Tibial nerve (tissue), 4 donors: ENCODE data around the gene BHLHE40. TPM values are rescaled to one million over a fixed set of nuclear protein-coding genes. Genes with fewer than 3 reads are reported as not detected.

Experiments used
- DNase-seq, 2 donors: peaks; one replicate each; pipeline ENCODE4 v3.0.0-alpha.2; 2019; ENCODE audit warnings: low spot score in 2 of 2
- H3K27ac ChIP-seq, 4 donors: fragments of 200-600 bp; sonication (generic) in 3 of 4; one replicate each; pipeline ENCODE4 v1.5.1; 2017 to 2019; ENCODE audit warnings: mild to moderate bottlenecking in 1 of 4
- H3K27me3 ChIP-seq, 2 donors: fragments of 200-600 bp; sonication (generic) in 1 of 2; one replicate each; pipeline versions ENCODE4 v1.5.1 to v1.6.0; 2017 to 2019
- H3K36me3 ChIP-seq, 3 donors: fragments of 200-600 bp; sonication (generic); one replicate each; pipeline ENCODE4 v1.5.1; 2018 to 2019
- H3K4me1 ChIP-seq, 4 donors: fragments of 200-600 bp; sonication (generic) in 3 of 4; one replicate each; pipeline ENCODE4 v1.5.1; 2017 to 2019
- H3K4me3 ChIP-seq, 4 donors: fragments of 200-600 bp; sonication (generic) in 3 of 4; one replicate each; pipeline ENCODE4 v1.5.1; 2017 to 2019; ENCODE audit warnings: mild to moderate bottlenecking in 1 of 4, moderate library complexity in 1 of 4
- H3K9me3 ChIP-seq, 4 donors: fragments of 200-600 bp; sonication (generic) in 3 of 4; one replicate each; pipeline ENCODE4 v1.5.1; 2017 to 2019
- EP300 ChIP-seq, 2 donors: sonication (generic); formaldehyde crosslinking; IDR thresholded peaks; one replicate each; pipeline ENCODE4 v1.6.1; 2017; ENCODE audit warnings: antibody characterized with exemption in 2 of 2, mild to moderate bottlenecking in 1 of 2
- POLR2A ChIP-seq, 2 donors: fragments of 450-650 bp; IDR thresholded peaks; one replicate each; pipeline ENCODE4 v1.6.1; 2017; ENCODE audit warnings: antibody characterized with exemption in 2 of 2, mild to moderate bottlenecking in 2 of 2, moderate library complexity in 2 of 2
- WGBS, 2 donors: methylation state at CpG; one replicate each; pipeline ENCODE4 v1.1.5; 2018; 5-methylcytosine and 5-hydroxymethylcytosine counted together
- total RNA-seq, 4 donors: library from RNA; depleted of rRNA; stranded (reverse); fragments of >200 nt; gene quantifications; one replicate each; pipeline ENCODE4 v1.1.0, GENCODE V29; 2016
- TF ChIP-seq, protein P1 (sequence below), 5 experiments: fragments of 200-600 bp in 3 of 5; fragments of 450-650 bp in 2 of 5; sonication (generic) in 3 of 5; IDR thresholded peaks; one replicate each; pipeline ENCODE4 v1.5.1; 2016 to 2019; ENCODE audit warnings: antibody characterized with exemption in 5 of 5, mild to moderate bottlenecking in 3 of 5, moderate library complexity in 2 of 5

Gene BHLHE40
- total RNA-seq, 4 donors from 2014 or later: 44.1 to 61.4 (median 53.7) TPM

DNA sequence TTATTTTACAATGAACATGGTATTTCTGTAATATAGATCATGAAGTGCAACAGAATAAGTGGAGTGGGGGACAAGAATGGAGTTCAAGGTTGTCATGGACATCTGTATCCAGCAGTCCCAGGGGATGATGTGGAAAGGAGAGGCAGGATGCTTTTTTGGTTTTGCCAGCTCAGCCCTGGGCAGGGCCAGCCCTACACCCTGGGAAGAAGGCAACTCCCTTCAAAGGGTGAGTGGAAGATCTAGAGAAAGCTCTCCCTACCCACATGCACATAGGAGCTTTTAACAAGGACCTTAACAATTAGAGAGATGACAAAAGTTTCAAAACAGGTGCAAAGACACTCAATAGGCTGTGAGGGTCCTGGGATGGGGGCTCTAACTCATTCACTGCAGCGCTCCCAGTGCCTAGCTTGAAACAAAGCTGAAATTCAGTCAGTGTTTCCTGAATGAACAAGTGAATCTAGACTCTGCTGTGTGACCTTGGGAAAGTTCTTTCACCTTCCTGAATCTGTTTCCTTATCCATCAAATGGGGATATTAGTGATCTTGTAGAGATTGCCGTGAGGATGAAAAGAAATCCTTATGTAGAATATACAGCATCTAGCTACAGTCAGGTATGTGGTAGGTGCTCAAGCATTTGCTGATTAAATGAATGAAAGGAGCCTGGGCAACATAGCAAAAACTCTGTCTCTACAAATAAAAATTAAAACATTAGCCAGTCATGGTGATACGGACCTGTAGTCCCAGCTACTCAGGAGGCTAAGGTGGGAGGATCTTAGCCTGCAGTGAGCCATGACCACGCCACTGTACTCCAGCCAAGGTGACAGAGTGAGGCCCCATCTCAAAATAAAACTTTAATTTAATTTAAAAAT lies 14.3 kb downstream of the BHLHE40 start:
- peak overlapping the region in 2 of 4 donors; percentile 15 to 87 for H3K27ac ChIP-seq
- peaks cover 0 to 32% (median 10%) of the 10 kb centered on the region in 4 donors for H3K4me1 ChIP-seq
- TF ChIP-seq, protein P1, sequence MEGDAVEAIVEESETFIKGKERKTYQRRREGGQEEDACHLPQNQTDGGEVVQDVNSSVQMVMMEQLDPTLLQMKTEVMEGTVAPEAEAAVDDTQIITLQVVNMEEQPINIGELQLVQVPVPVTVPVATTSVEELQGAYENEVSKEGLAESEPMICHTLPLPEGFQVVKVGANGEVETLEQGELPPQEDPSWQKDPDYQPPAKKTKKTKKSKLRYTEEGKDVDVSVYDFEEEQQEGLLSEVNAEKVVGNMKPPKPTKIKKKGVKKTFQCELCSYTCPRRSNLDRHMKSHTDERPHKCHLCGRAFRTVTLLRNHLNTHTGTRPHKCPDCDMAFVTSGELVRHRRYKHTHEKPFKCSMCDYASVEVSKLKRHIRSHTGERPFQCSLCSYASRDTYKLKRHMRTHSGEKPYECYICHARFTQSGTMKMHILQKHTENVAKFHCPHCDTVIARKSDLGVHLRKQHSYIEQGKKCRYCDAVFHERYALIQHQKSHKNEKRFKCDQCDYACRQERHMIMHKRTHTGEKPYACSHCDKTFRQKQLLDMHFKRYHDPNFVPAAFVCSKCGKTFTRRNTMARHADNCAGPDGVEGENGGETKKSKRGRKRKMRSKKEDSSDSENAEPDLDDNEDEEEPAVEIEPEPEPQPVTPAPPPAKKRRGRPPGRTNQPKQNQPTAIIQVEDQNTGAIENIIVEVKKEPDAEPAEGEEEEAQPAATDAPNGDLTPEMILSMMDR (IDR thresholded peaks at IDR 0.05): no peak
- no peak for TF ChIP-seq POLR2A (IDR thresholded peaks at IDR 0.05)
- TF ChIP-seq EP300 (IDR thresholded peaks at IDR 0.05): no peak
- no peaks in the 10 kb centered on the region for H3K27me3 ChIP-seq
- DNase-seq: no peak
- 85 to 89% methylated on average over 4 of the region's 4 CpGs for WGBS, 2 donors
- no peaks in the 10 kb centered on the region for H3K36me3 ChIP-seq
- H3K9me3 ChIP-seq: no peaks in the 10 kb centered on the region
- H3K4me3 ChIP-seq: no peak overlapping the region

DNA sequence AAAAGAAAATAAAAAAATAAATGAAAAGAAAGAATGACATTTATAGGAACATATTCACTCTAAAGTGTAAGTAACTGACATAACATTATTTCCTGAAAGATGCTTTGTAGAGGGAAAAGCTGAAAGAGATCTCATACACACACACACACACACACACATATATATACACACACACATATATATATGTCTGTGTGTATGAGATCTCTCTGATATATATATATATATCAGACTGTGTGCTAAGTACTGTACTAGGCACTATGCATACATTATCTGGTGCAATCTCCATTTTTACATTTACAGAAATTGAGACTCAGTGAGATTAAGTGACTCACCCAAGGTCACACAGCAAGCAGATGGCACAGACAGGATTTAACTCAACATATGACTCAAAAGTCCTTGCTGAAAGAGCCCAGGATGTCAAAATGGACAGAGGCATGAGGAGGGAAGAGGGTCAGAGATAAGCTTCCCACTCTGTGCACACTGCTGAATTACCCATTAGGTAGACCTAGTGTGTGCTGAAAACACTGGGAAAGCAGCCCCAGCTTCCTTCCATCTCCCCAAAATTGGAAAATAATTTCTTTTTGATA lies 15.0 kb downstream of the BHLHE40 start:
- TF ChIP-seq, protein P1 (IDR thresholded peaks at IDR 0.05): no peak
- no peak for TF ChIP-seq EP300 (IDR thresholded peaks at IDR 0.05)
- no peak for TF ChIP-seq POLR2A (IDR thresholded peaks at IDR 0.05)
- Histone ChIP-seq H3K9me3 (no peaks in the 10 kb centered on the region), H3K27me3 (no peaks in the 10 kb centered on the region), H3K4me1 (peaks cover 0 to 25% (median 6%) of the 10 kb centered on the region in 4 donors), H3K27ac (peak overlapping the region; percentile 43 to 87 (median 72)), H3K36me3 (no peaks in the 10 kb centered on the region), H3K4me3 (no peak overlapping the region)
- no peak for DNase-seq

DNA sequence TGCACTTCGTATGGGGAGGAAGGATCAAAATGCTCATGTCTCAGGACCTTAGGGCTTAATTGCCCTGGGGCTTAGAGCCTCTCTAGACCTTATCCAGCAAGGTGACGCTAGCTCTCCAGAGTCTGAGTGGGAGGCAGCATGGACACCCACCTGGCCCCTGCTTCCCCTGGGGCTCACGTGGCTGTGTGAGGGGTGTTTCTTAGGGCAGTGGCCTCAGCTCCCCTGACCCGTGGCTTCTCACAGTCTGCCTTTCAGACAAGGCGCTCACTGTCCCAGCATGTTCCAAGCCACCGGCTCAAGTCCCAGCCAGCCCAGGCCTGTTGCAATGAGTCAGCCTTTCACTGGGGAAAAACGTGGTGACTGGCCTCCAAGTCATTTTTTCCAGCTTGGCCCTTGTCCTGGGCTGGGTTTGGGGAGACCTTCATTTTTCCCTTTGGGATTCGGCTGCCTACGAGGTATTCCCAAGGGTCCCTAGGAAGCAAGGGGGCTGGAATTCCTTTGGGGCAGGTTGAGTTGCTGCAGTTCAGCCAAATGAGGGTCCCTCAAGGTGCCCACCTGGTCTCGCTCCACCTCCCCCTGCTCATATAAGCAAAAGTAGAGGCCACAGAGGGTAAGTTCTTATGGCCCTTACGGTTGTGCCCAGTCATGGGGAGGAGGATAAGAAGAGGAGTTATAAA lies 15.7 kb downstream of the BHLHE40 start:
- Histone ChIP-seq H3K27me3 (no peaks in the 10 kb centered on the region), H3K27ac (peak overlapping the region; percentile 51 to 87 (median 72)), H3K9me3 (no peaks in the 10 kb centered on the region), H3K4me1 (peaks cover 0 to 18% (median 3%) of the 10 kb centered on the region in 4 donors), H3K36me3 (no peaks in the 10 kb centered on the region), H3K4me3 (no peak overlapping the region)
- WGBS, 2 donors: 32 to 44% methylated on average over 11 of the region's 11 CpGs
- TF ChIP-seq POLR2A (IDR thresholded peaks at IDR 0.05) (no peak), EP300 (IDR thresholded peaks at IDR 0.05) (peak in 1 of 2 donors; percentile 84)
- TF ChIP-seq, protein P1 (IDR thresholded peaks at IDR 0.05): no peak
- DNase-seq: peak; percentile 54 to 61

DNA sequence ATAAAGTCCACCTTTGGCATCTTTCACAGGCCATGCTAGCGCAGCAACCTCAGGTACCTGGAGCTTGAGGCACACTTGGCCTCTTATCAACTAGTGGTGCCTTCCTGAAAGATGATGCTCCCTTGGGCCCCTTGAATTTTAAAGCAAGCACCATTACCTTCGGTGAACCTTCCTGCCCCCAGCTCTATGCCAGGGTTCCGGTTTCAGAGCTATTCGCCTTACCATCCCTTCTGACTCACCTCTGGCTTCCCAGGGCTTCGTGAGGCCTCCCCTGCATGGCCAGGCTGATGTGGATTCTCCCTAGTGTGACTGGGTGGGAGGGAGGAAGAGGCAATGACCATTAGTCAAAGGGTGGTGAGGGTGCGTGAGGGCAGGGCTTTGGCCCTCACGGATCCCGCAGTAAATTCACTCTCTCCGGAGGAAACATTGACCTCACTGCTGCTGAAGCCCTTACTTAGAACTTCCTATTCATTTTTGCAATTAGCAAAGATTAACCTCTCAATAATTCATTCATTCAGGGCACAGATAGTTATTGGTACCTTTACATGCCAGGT lies 16.3 kb downstream of the BHLHE40 start:
- TF ChIP-seq POLR2A (IDR thresholded peaks at IDR 0.05) (no peak), EP300 (IDR thresholded peaks at IDR 0.05) (no peak)
- TF ChIP-seq, protein P1 (IDR thresholded peaks at IDR 0.05): no peak
- WGBS, 2 donors: 77 to 92% methylated on average over 9 of the region's 9 CpGs
- H3K27me3 ChIP-seq: no peaks in the 10 kb centered on the region
- no peak for DNase-seq
- H3K4me1 ChIP-seq: peaks cover 0 to 11% (median 2%) of the 10 kb centered on the region in 4 donors
- no peaks in the 10 kb centered on the region for H3K9me3 ChIP-seq
- H3K36me3 ChIP-seq: no peaks in the 10 kb centered on the region
- no peak overlapping the region for H3K4me3 ChIP-seq
- peak overlapping the region; percentile 51 to 87 (median 72) for H3K27ac ChIP-seq
